ENCODE results near the gene LYPD3. TPM values are rescaled to one million over a fixed set of nuclear protein-coding genes. Genes with fewer than 3 reads are reported as not detected.

Gene LYPD3
- polyA plus RNA-seq, 3 donors = 0.24 to 22.9 (median 0.48) TPM

DNA sequence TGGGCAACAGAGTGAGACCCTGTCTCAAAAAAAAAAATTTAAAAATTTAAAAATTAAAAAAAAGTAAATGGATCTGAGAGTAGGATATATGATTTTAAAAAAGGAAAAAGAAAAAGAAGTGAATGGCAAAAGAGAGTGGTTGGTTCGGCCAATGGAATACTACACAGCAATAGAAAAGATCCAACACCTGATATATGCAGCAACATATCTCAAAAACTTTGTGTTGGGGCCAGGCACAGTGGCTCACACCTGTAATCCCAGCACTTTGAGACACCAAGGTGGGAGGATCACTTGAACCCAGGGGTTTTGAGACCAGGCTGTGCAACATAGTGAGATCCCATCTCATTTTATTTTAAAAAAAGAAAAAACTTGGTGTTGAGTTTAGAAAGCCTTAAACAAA, 1.4 kb upstream of the LYPD3 start:
- peak overlapping the region in 3 of 7 donors; percentile 77 to 85 (median 78) for H3K27ac Mint-ChIP-seq
- no peak overlapping the region for H3K9ac ChIP-seq (ENCODE audit: insufficient read depth, low read length, poor library complexity, severe bottlenecking)
- no CpG with 5 or more reads among the region's 1 CpG for WGBS (ENCODE audit: insufficient coverage)
- H3K9me3 Mint-ChIP-seq = peaks cover 0 to 3% (median 0%) of the 10 kb centered on the region in 7 donors
- H3K27ac ChIP-seq (ENCODE audit: low read depth in 1 of 2, low read length in 2 of 2) = no peak overlapping the region
- H3K4me1 Mint-ChIP-seq = peaks cover 49% of the 10 kb centered on the region
- H3K4me3 Mint-ChIP-seq = no peak overlapping the region
- H3K9me3 ChIP-seq (replicated peaks in 1 of 2; ENCODE audit: control insufficient read depth in 1 of 2, insufficient read depth in 1 of 2, low read length in 2 of 2) = no peaks in the 10 kb centered on the region
- H3K4me3 ChIP-seq (replicated peaks in 1 of 3; ENCODE audit: low read depth in 2 of 3, low read length in 3 of 3) = no peak overlapping the region
- TF ChIP-seq, protein P1, sequence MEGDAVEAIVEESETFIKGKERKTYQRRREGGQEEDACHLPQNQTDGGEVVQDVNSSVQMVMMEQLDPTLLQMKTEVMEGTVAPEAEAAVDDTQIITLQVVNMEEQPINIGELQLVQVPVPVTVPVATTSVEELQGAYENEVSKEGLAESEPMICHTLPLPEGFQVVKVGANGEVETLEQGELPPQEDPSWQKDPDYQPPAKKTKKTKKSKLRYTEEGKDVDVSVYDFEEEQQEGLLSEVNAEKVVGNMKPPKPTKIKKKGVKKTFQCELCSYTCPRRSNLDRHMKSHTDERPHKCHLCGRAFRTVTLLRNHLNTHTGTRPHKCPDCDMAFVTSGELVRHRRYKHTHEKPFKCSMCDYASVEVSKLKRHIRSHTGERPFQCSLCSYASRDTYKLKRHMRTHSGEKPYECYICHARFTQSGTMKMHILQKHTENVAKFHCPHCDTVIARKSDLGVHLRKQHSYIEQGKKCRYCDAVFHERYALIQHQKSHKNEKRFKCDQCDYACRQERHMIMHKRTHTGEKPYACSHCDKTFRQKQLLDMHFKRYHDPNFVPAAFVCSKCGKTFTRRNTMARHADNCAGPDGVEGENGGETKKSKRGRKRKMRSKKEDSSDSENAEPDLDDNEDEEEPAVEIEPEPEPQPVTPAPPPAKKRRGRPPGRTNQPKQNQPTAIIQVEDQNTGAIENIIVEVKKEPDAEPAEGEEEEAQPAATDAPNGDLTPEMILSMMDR (IDR thresholded peaks at IDR 0.05) = no peak
- H2AFZ ChIP-seq (ENCODE audit: insufficient read depth, low read depth, low read length, poor library complexity, severe bottlenecking) = no peak overlapping the region
- no peaks in the 10 kb centered on the region for H3K36me3 ChIP-seq (replicated peaks in 1 of 2; ENCODE audit: control insufficient read depth in 1 of 2, insufficient read depth in 2 of 2, low read length in 2 of 2)
- H3K4me2 ChIP-seq (replicated peaks; ENCODE audit: extremely low read depth, low read length, poor library complexity, severe bottlenecking) = no peak overlapping the region
- no peak for DNase-seq
- H3K36me3 Mint-ChIP-seq = peaks cover 0 to 5% of the 10 kb centered on the region in 2 donors
- H3K27me3 ChIP-seq (ENCODE audit: control insufficient read depth in 2 of 2, insufficient read depth in 2 of 2, low read length in 2 of 2) = no peaks in the 10 kb centered on the region
- peaks cover 54 to 58% of the 10 kb centered on the region in 2 donors for H3K4me1 ChIP-seq (ENCODE audit: control insufficient read depth in 1 of 2, insufficient read depth in 2 of 2, low read length in 2 of 2)
- H3K79me2 ChIP-seq (ENCODE audit: insufficient read depth, low read length) = no peaks in the 10 kb centered on the region
- intact Hi-C loops (cut with micrococcal nuclease) = no loop called here
- H3K27me3 Mint-ChIP-seq (ENCODE audit: low read depth in 3 of 3) = peaks cover 11 to 15% (median 12%) of the 10 kb centered on the region in 3 donors
- no peaks in the 10 kb centered on the region for H4K20me1 ChIP-seq (ENCODE audit: insufficient read depth, low read length)

DNA sequence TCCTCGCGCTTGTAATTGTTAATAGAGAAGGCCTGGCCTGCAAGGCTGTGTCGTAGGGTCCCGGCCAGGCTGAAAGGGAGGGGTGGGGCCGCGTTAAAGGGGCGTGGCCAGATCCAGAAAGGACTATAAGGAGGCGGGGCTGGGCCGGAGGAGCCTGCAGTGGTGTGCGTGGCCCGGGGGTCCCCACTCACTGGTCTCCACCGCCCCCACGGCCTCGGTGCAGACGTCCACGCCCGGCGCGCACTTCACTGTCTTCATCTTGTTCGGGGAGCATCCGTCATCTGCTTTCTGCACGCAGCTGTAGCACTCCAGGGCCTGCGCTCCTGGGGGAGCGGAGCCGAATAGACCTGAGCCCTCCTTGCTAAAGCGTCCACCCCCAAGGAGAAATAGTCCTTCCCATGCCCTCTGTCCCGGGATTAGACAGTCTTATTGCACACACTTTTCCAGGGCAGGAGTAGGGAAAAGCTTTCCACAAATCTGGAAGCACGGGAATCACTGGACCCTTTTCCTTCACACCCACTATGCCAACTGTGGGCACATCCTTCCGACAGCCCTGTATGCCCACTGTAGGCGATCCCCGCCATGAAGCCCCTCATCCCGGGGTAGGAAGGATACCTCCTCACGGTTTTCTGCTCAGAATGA, 1.2 kb downstream of the LYPD3 start:
- intact Hi-C loops (cut with micrococcal nuclease) = no loop called here

More for the DNA sequence above, 1.2 kb downstream of the LYPD3 start:
- H3K4me3 ChIP-seq (replicated peaks in 1 of 3; ENCODE audit: low read depth in 2 of 3, low read length in 3 of 3) = peak overlapping the region; percentile 68 to 88 (median 80)
- H3K79me2 ChIP-seq (ENCODE audit: insufficient read depth, low read length) = no peaks in the 10 kb centered on the region
- no peak for DNase-seq
- peaks cover 0 to 3% (median 0%) of the 10 kb centered on the region in 7 donors for H3K9me3 Mint-ChIP-seq
- no peaks in the 10 kb centered on the region for H3K9me3 ChIP-seq (replicated peaks in 1 of 2; ENCODE audit: control insufficient read depth in 1 of 2, insufficient read depth in 1 of 2, low read length in 2 of 2)
- peak overlapping the region; percentile 86 for H2AFZ ChIP-seq (ENCODE audit: insufficient read depth, low read depth, low read length, poor library complexity, severe bottlenecking)
- WGBS (ENCODE audit: insufficient coverage) = 7% methylated on average over 26 of the region's 33 CpGs
- peak overlapping the region; percentile 69 for H3K9ac ChIP-seq (ENCODE audit: insufficient read depth, low read length, poor library complexity, severe bottlenecking)
- H3K36me3 Mint-ChIP-seq = peaks cover 3 to 8% of the 10 kb centered on the region in 2 donors
- TF ChIP-seq, protein P1 (IDR thresholded peaks at IDR 0.05) = no peak
- no peaks in the 10 kb centered on the region for H4K20me1 ChIP-seq (ENCODE audit: insufficient read depth, low read length)
- peak overlapping the region; percentile 94 to 97 for H3K4me3 Mint-ChIP-seq
- H3K36me3 ChIP-seq (replicated peaks in 1 of 2; ENCODE audit: control insufficient read depth in 1 of 2, insufficient read depth in 2 of 2, low read length in 2 of 2) = no peaks in the 10 kb centered on the region
- peaks cover 52 to 57% of the 10 kb centered on the region in 2 donors for H3K4me1 ChIP-seq (ENCODE audit: control insufficient read depth in 1 of 2, insufficient read depth in 2 of 2, low read length in 2 of 2)
- H3K27me3 ChIP-seq (ENCODE audit: control insufficient read depth in 2 of 2, insufficient read depth in 2 of 2, low read length in 2 of 2) = no peaks in the 10 kb centered on the region
- peak overlapping the region; percentile 94 to 99 (median 98) for H3K27ac Mint-ChIP-seq
- H3K4me2 ChIP-seq (replicated peaks; ENCODE audit: extremely low read depth, low read length, poor library complexity, severe bottlenecking) = peak overlapping the region; percentile 90
- H3K27me3 Mint-ChIP-seq (ENCODE audit: low read depth in 3 of 3) = peaks cover 10 to 24% (median 15%) of the 10 kb centered on the region in 3 donors
- peaks cover 48% of the 10 kb centered on the region for H3K4me1 Mint-ChIP-seq
- H3K27ac ChIP-seq (ENCODE audit: low read depth in 1 of 2, low read length in 2 of 2) = peak overlapping the region; percentile 70 to 90
